ENCODE results near the gene EVPL.
A peak's percentile ranks its signal among the peaks of the same experiment; 100 is the strongest.
"Not testable (repeated sequence)": the region's sequence is repeated elsewhere in the genome, so short reads cannot be mapped to it uniquely, and the experiment has no call there.

Gene EVPL

GRCh38 chr17:76027159-76027839, at the start of gene EVPL:
Gene EVPL (minus strand): TSS chr17:76027306. CDS start chr17:76027198, 108 bp downstream.
- DNase-seq (ENCODE audit: low spot score), result no peak

GRCh38 chr17:76076146-76076764, 49.1 kb upstream of the EVPL start:
- no peak for DNase-seq (ENCODE audit: low spot score)

- DNase-seq (ENCODE audit: low spot score), result no peak
These were observed 48.4 kb upstream of the EVPL start for GRCh38 chr17:76075364-76076145.

- no peak for DNase-seq (ENCODE audit: low spot score)
These were observed 47.6 kb upstream of the EVPL start, which contains the start of gene GALR2 for GRCh38 chr17:76074390-76075363. Gene GALR2 (plus strand): TSS chr17:76074781. CDS start chr17:76074884, 103 bp downstream.

- peak; percentile 99 for DNase-seq (ENCODE audit: low spot score)
These were observed 45.2 kb upstream of the EVPL start, which contains the start of gene SRP68 for GRCh38 chr17:76072148-76072858. Gene SRP68 (minus strand): TSS chr17:76072517. CDS start chr17:76072491, 26 bp downstream.

- DNase-seq (ENCODE audit: low spot score), result no peak
These were observed 44.5 kb upstream of the EVPL start for GRCh38 chr17:76071531-76072147.

GRCh38 chr17:76065775-76066174, 38.7 kb upstream of the EVPL start:
- DNase-seq (ENCODE audit: low spot score), result no peak

GRCh38 chr17:76063875-76064546, 36.9 kb upstream of the EVPL start:
- DNase-seq (ENCODE audit: low spot score), result no peak

- DNase-seq (ENCODE audit: low spot score), result not testable (repeated sequence)
These were observed 31.2 kb upstream of the EVPL start for GRCh38 chr17:76058264-76058663.

GRCh38 chr17:76056882-76057281, 29.8 kb upstream of the EVPL start:
- no peak for DNase-seq (ENCODE audit: low spot score)

- DNase-seq (ENCODE audit: low spot score), result peak; percentile 52
These were observed 27.0 kb upstream of the EVPL start for GRCh38 chr17:76054112-76054476.

- DNase-seq (ENCODE audit: low spot score), result peak; percentile 40
These were observed 26.4 kb upstream of the EVPL start for GRCh38 chr17:76053246-76054111.

- DNase-seq (ENCODE audit: low spot score), result no peak
These were observed 24.5 kb upstream of the EVPL start for GRCh38 chr17:76051561-76051960.

GRCh38 chr17:76050538-76051467, 23.7 kb upstream of the EVPL start:
- no peak for DNase-seq (ENCODE audit: low spot score)

GRCh38 chr17:76049836-76050537, 22.9 kb upstream of the EVPL start:
- DNase-seq (ENCODE audit: low spot score), result no peak

GRCh38 chr17:76049239-76049638, 22.1 kb upstream of the EVPL start:
- DNase-seq (ENCODE audit: low spot score), result no peak

GRCh38 chr17:76048711-76049110, 21.6 kb upstream of the EVPL start:
- DNase-seq (ENCODE audit: low spot score), result no peak
